ENCODE results near the gene RFTN1. TPM values are rescaled to one million over a fixed set of nuclear protein-coding genes. Genes with fewer than 3 reads are reported as not detected.

RFTN1 gene
- total RNA-seq, 2 experiments from 2014 or later: 59.9 to 63.4 TPM

- DNase-seq (no peak), ATAC-seq (no peak)
- ChIA-PET CTCF (no interaction called here), POLR2A (no interaction called here)
- Mint-ChIP-seq H3K36me3 (ENCODE audit: low read depth) (peaks cover 80% of the 10 kb centered on the region), H3K4me3 (no peak overlapping the region), H3K27me3 (ENCODE audit: low read depth) (no peaks in the 10 kb centered on the region), H3K27ac (peak overlapping the region; percentile 20), H3K4me1 (ENCODE audit: low read depth) (peaks cover 18% of the 10 kb centered on the region), H3K9me3 (ENCODE audit: insufficient read depth) (peaks cover 16% of the 10 kb centered on the region)
Observed at GRCh38 chr3:16326724-16327349, 186.7 kb downstream of the RFTN1 start.

- ChIA-PET POLR2A (interaction anchor here (0.9 kb wide), 1 partner anchor 11 kb away, joined by 3 read pairs; no protein-coding TSS in a partner anchor), CTCF (interaction anchor here (2.0 kb wide), 1 partner anchor 36 kb away, joined by 10 read pairs; no protein-coding TSS in a partner anchor)
- peaks cover 21% of the 10 kb centered on the region for H3K4me1 Mint-ChIP-seq (ENCODE audit: low read depth)
- H3K9me3 Mint-ChIP-seq (ENCODE audit: insufficient read depth): peaks cover 10% of the 10 kb centered on the region
- peaks cover 80% of the 10 kb centered on the region for H3K36me3 Mint-ChIP-seq (ENCODE audit: low read depth)
- H3K27me3 Mint-ChIP-seq (ENCODE audit: low read depth): no peaks in the 10 kb centered on the region
- ATAC-seq (no peak), DNase-seq (no peak)
- no peak overlapping the region for H3K4me3 Mint-ChIP-seq
- H3K27ac Mint-ChIP-seq: no peak overlapping the region
Observed at GRCh38 chr3:16325850-16326249, 187.6 kb downstream of the RFTN1 start.

GRCh38 chr3:16323737-16324136 is 189.8 kb downstream of the RFTN1 start:
- ChIA-PET POLR2A (interaction anchor here (1.0 kb wide), 1 partner anchor 10 kb away, joined by 3 read pairs; no protein-coding TSS in a partner anchor), CTCF (interaction anchor here (1.6 to 2.0 kb wide), 4 partner anchors 23 to 227 kb away, joined by 3 to 10 read pairs (median 4); no protein-coding TSS in a partner anchor)
- DNase-seq (no peak), ATAC-seq (no peak)
- H3K27ac Mint-ChIP-seq: peak overlapping the region; percentile 46
- H3K36me3 Mint-ChIP-seq (ENCODE audit: low read depth): peaks cover 82% of the 10 kb centered on the region
- H3K4me3 Mint-ChIP-seq: no peak overlapping the region
- H3K9me3 Mint-ChIP-seq (ENCODE audit: insufficient read depth): no peaks in the 10 kb centered on the region
- H3K4me1 Mint-ChIP-seq (ENCODE audit: low read depth): peaks cover 35% of the 10 kb centered on the region
- no peaks in the 10 kb centered on the region for H3K27me3 Mint-ChIP-seq (ENCODE audit: low read depth)

- POLR2A ChIA-PET: interaction anchor here (1.0 to 1.6 kb wide), 2 partner anchors 32 to 36 kb away, joined by 3 read pairs; no protein-coding TSS in a partner anchor
- Mint-ChIP-seq H3K4me3 (no peak overlapping the region), H3K36me3 (ENCODE audit: low read depth) (peaks cover 86% of the 10 kb centered on the region), H3K9me3 (ENCODE audit: insufficient read depth) (no peaks in the 10 kb centered on the region), H3K27me3 (ENCODE audit: low read depth) (no peaks in the 10 kb centered on the region), H3K27ac (peak overlapping the region; percentile 77), H3K4me1 (ENCODE audit: low read depth) (peaks cover 45% of the 10 kb centered on the region)
- DNase-seq (no peak), ATAC-seq (no peak)
- CTCF ChIA-PET: interaction anchor here (1.2 to 12.3 kb wide), 4 partner anchors 21 to 57 kb away, joined by 3 to 264 read pairs (median 49); partner anchors contain the start of genes DPH3 and OXNAD1
Observed at GRCh38 chr3:16322189-16322588, 191.3 kb downstream of the RFTN1 start.

- CTCF ChIA-PET: interaction anchor here (1.2 to 12.3 kb wide), 11 partner anchors 9 to 236 kb away, joined by 3 to 264 read pairs (median 18); partner anchors contain the start of genes DPH3 and OXNAD1
- Mint-ChIP-seq H3K4me1 (ENCODE audit: low read depth) (peaks cover 60% of the 10 kb centered on the region), H3K27ac (peak overlapping the region; percentile 77), H3K27me3 (ENCODE audit: low read depth) (no peaks in the 10 kb centered on the region), H3K4me3 (no peak overlapping the region), H3K36me3 (ENCODE audit: low read depth) (peaks cover 90% of the 10 kb centered on the region), H3K9me3 (ENCODE audit: insufficient read depth) (no peaks in the 10 kb centered on the region)
- no peak for ATAC-seq
- POLR2A ChIA-PET: interaction anchor here (0.5 to 2.6 kb wide), 7 partner anchors 12 to 192 kb away, joined by 3 to 12 read pairs (median 5); partner anchors contain the start of gene RFTN1
- DNase-seq: no peak
Observed at GRCh38 chr3:16320711-16321110, 192.8 kb downstream of the RFTN1 start.

- H3K9me3 Mint-ChIP-seq (ENCODE audit: insufficient read depth): no peaks in the 10 kb centered on the region
- no peak overlapping the region for H3K4me3 Mint-ChIP-seq
- ATAC-seq (no peak), DNase-seq (peak; percentile 16)
- peaks cover 66% of the 10 kb centered on the region for H3K4me1 Mint-ChIP-seq (ENCODE audit: low read depth)
- peak overlapping the region; percentile 77 for H3K27ac Mint-ChIP-seq
- peaks cover 91% of the 10 kb centered on the region for H3K36me3 Mint-ChIP-seq (ENCODE audit: low read depth)
- ChIA-PET POLR2A (interaction anchor here (0.7 to 2.6 kb wide), 7 partner anchors 29 to 154 kb away, joined by 3 to 12 read pairs (median 5); partner anchors contain the start of genes DPH3 and OXNAD1), CTCF (interaction anchor here (0.6 to 12.3 kb wide), 22 partner anchors 8 to 237 kb away, joined by 3 to 264 read pairs (median 7); partner anchors contain the start of genes DPH3 and OXNAD1)
- H3K27me3 Mint-ChIP-seq (ENCODE audit: low read depth): no peaks in the 10 kb centered on the region
Observed at GRCh38 chr3:16319723-16320122, 193.8 kb downstream of the RFTN1 start.

- DNase-seq (peak; percentile 91), ATAC-seq (peak; percentile 85)
- POLR2A ChIA-PET: interaction anchor here (0.7 to 3.3 kb wide), 8 partner anchors 29 to 155 kb away, joined by 3 to 18 read pairs (median 6); partner anchors contain the start of genes DPH3 and OXNAD1
- H3K27me3 Mint-ChIP-seq (ENCODE audit: low read depth): no peaks in the 10 kb centered on the region
- H3K9me3 Mint-ChIP-seq (ENCODE audit: insufficient read depth): no peaks in the 10 kb centered on the region
- peaks cover 93% of the 10 kb centered on the region for H3K36me3 Mint-ChIP-seq (ENCODE audit: low read depth)
- peaks cover 69% of the 10 kb centered on the region for H3K4me1 Mint-ChIP-seq (ENCODE audit: low read depth)
- H3K4me3 Mint-ChIP-seq: peak overlapping the region; percentile 30
- peak overlapping the region; percentile 77 for H3K27ac Mint-ChIP-seq
- CTCF ChIA-PET: interaction anchor here (0.6 to 12.3 kb wide), 25 partner anchors 8 to 237 kb away, joined by 3 to 264 read pairs (median 6); partner anchors contain the start of genes DPH3 and OXNAD1
Observed at GRCh38 chr3:16319307-16319706, 194.2 kb downstream of the RFTN1 start.

GRCh38 chr3:16318176-16318575 is 195.3 kb downstream of the RFTN1 start:
- DNase-seq: no peak
- no peaks in the 10 kb centered on the region for H3K9me3 Mint-ChIP-seq (ENCODE audit: insufficient read depth)
- H3K4me1 Mint-ChIP-seq (ENCODE audit: low read depth): peaks cover 78% of the 10 kb centered on the region
- POLR2A ChIA-PET: interaction anchor here (0.8 to 3.3 kb wide), 6 partner anchors 9 to 32 kb away, joined by 3 to 18 read pairs (median 6); no protein-coding TSS in a partner anchor
- no peaks in the 10 kb centered on the region for H3K27me3 Mint-ChIP-seq (ENCODE audit: low read depth)
- peak overlapping the region; percentile 40 for H3K4me3 Mint-ChIP-seq
- CTCF ChIA-PET: interaction anchor here (0.7 to 12.3 kb wide), 12 partner anchors 10 to 233 kb away, joined by 3 to 264 read pairs (median 14); partner anchors contain the start of genes DPH3 and OXNAD1
- H3K27ac Mint-ChIP-seq: peak overlapping the region; percentile 77
- ATAC-seq: no peak
- peaks cover 95% of the 10 kb centered on the region for H3K36me3 Mint-ChIP-seq (ENCODE audit: low read depth)

- Mint-ChIP-seq H3K4me3 (no peak overlapping the region), H3K27me3 (ENCODE audit: low read depth) (no peaks in the 10 kb centered on the region), H3K36me3 (ENCODE audit: low read depth) (peaks cover 97% of the 10 kb centered on the region), H3K27ac (peak overlapping the region; percentile 77), H3K4me1 (ENCODE audit: low read depth) (peaks cover 85% of the 10 kb centered on the region), H3K9me3 (ENCODE audit: insufficient read depth) (no peaks in the 10 kb centered on the region)
- CTCF ChIA-PET: interaction anchor here (1.1 to 12.3 kb wide), 10 partner anchors 10 to 234 kb away, joined by 4 to 264 read pairs (median 24); partner anchors contain the start of genes DPH3 and OXNAD1
- no peak for ATAC-seq
- POLR2A ChIA-PET: interaction anchor here (0.8 to 3.3 kb wide), 6 partner anchors 8 to 31 kb away, joined by 3 to 18 read pairs (median 6); no protein-coding TSS in a partner anchor
- DNase-seq: no peak
Observed at GRCh38 chr3:16317561-16317945, 195.9 kb downstream of the RFTN1 start.

GRCh38 chr3:16316847-16317560 is 196.5 kb downstream of the RFTN1 start:
- no peak for DNase-seq
- POLR2A ChIA-PET: interaction anchor here (0.7 to 3.3 kb wide), 7 partner anchors 7 to 200 kb away, joined by 3 to 18 read pairs (median 6); partner anchors contain the start of genes DPH3 and OXNAD1
- Mint-ChIP-seq H3K27me3 (ENCODE audit: low read depth) (no peaks in the 10 kb centered on the region), H3K36me3 (ENCODE audit: low read depth) (peaks cover 97% of the 10 kb centered on the region), H3K4me1 (ENCODE audit: low read depth) (peaks cover 90% of the 10 kb centered on the region), H3K4me3 (peak overlapping the region; percentile 0), H3K9me3 (ENCODE audit: insufficient read depth) (no peaks in the 10 kb centered on the region), H3K27ac (peak overlapping the region; percentile 77)
- no peak for ATAC-seq
- CTCF ChIA-PET: interaction anchor here (1.1 to 12.3 kb wide), 6 partner anchors 12 to 49 kb away, joined by 3 to 264 read pairs (median 40); partner anchors contain the start of genes DPH3 and OXNAD1

GRCh38 chr3:16316396-16316795 is 197.1 kb downstream of the RFTN1 start:
- CTCF ChIA-PET: interaction anchor here (1.1 to 12.3 kb wide), 6 partner anchors 12 to 48 kb away, joined by 3 to 264 read pairs (median 40); partner anchors contain the start of genes DPH3 and OXNAD1
- H3K36me3 Mint-ChIP-seq (ENCODE audit: low read depth): peaks cover 97% of the 10 kb centered on the region
- peaks cover 96% of the 10 kb centered on the region for H3K4me1 Mint-ChIP-seq (ENCODE audit: low read depth)
- no peaks in the 10 kb centered on the region for H3K9me3 Mint-ChIP-seq (ENCODE audit: insufficient read depth)
- no peaks in the 10 kb centered on the region for H3K27me3 Mint-ChIP-seq (ENCODE audit: low read depth)
- no peak for ATAC-seq
- no peak overlapping the region for H3K4me3 Mint-ChIP-seq
- H3K27ac Mint-ChIP-seq: peak overlapping the region; percentile 77
- no peak for DNase-seq
- POLR2A ChIA-PET: interaction anchor here (0.5 to 3.3 kb wide), 5 partner anchors 28 to 200 kb away, joined by 3 to 18 read pairs (median 3); partner anchors contain the start of genes DPH3 and OXNAD1
